ENCODE data around the gene MAGEB4.

GRCh38 chrX:30196322-30196721 is 45.5 kb upstream of the MAGEB4 start:
- TF ChIP-seq POLR2A (IDR thresholded peaks at IDR 0.05) (no peak), CTCF (IDR thresholded peaks at IDR 0.05) (no peak)
